Medulla oblongata (tissue), 1 donor: ENCODE data around the gene MUC22.

Source experiments
- DNase-seq: peaks from one replicate; pipeline ENCODE4 v3.0.0-alpha.2; 2015; ENCODE audit errors: extremely low spot score

Gene MUC22

GRCh38 chr6:31010393-31011060 is at the start of gene MUC22:
MUC22 (plus strand) TSS chr6:31010474; CDS start chr6:31010707, 233 bp downstream.
- no peak for DNase-seq

- peak; percentile 9 for DNase-seq
Measured at GRCh38 chr6:30960907-30961673, 49.2 kb upstream of the MUC22 start.

DNA sequence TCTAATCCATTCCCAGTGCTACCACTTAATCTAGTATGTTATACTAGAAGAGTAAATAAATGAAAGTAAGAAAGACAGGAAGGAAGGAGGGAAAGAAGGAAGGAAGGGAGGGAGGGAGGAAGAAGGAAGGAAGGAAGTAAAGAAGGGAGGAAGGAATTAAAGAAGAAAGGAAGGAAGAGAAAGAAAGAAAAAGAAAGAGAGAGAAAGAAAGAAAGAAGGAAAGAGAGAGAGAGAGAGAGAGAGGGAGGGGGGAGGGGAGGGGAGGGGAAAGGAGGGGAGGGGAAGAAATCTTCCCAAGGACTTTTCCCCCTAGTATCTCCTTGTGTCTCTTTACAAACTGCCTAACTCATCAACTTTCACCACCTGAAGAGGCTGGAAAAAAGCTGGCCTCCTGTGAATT is 47.6 kb upstream of the MUC22 start:
- no peak for DNase-seq

DNA sequence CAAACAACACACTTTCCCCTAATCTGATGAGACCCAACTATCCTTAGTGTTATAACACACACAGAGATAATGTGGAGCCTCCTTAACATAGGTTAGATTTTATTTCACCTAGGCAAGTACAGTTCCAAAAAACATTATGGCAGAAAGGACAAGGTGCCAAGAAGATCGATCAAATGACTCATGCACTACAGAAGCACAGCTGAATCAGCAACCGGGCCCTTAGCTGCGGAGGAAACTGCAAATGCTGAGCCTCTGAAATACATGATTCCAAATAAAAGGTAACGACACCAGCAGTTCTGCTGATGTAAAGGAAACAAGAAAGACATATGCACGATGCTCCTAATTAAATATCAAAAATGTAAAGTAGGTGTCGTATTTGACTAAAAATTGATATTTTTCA is 46.6 kb upstream of the MUC22 start:
- no peak for DNase-seq

GRCh38 chr6:30964075-30964474 is 46.2 kb upstream of the MUC22 start:
- DNase-seq, result no peak

- no peak for DNase-seq
Measured at GRCh38 chr6:30965140-30965601, 45.1 kb upstream of the MUC22 start.

- no peak for DNase-seq
Measured at GRCh38 chr6:30966154-30966553, 44.1 kb upstream of the MUC22 start.

DNA sequence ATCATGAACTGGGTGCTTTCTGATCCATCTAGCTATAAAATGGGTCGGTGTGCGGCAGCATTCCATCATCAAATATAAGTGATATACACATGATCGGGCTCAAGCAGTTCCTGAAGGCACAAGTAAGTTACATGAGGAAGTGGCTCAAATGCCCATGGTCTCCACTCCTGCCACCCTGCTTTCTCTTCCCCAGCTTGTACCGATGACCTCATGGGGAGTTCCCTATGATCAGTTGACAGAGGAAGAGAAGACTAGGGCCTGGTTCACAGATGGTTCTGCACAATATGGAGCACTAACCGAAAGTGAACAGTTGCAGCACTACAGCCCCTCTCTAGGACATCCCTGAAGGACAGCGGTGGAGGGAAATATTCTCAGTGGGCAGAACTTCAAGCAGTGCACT is 41.1 kb upstream of the MUC22 start:
- DNase-seq, result peak; percentile 69

DNA sequence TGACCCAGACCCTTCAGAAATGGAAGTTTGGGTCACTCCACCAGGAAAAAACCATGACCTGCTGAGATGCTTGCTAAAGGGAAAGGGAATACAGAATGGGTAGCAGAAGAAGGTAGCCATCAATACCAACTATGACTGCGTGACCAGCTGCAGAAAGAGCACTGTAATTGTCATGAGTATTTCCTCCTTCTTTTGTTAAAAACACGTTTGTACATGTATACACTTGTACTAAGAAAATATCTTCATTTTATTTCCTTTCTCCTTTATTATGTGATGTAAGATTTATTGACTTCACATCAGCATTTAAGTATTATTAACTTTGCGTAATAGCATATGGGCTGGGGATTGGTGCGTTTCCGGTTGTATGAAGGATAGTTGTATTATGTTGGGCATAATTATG is 39.3 kb upstream of the MUC22 start:
- no peak for DNase-seq

GRCh38 chr6:30972816-30973215 is 37.5 kb upstream of the MUC22 start:
- no peak for DNase-seq

- DNase-seq, result no peak
Measured at GRCh38 chr6:30974490-30975252, 35.6 kb upstream of the MUC22 start.

- DNase-seq, result no peak
Measured at GRCh38 chr6:30979141-30979540, 31.1 kb upstream of the MUC22 start.

DNA sequence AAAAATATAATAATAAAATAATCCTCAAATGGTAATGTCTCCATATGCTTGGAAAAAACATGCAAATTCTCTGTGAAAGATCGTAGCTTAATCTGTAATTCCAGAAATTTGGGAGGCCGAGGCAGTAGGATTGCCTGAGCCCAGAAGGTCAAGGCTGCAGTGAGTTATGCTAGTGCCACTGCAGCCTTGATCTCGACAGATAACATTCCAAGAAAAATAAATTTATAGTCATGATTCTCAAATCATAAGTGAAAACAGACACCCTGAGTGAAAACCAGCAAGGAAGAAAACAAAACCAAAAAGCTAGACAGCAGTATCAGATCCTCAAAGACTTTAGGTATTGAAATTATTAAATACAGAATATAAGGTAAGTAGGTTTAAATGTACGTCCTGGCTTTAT is 30.6 kb upstream of the MUC22 start:
- no peak for DNase-seq

DNA sequence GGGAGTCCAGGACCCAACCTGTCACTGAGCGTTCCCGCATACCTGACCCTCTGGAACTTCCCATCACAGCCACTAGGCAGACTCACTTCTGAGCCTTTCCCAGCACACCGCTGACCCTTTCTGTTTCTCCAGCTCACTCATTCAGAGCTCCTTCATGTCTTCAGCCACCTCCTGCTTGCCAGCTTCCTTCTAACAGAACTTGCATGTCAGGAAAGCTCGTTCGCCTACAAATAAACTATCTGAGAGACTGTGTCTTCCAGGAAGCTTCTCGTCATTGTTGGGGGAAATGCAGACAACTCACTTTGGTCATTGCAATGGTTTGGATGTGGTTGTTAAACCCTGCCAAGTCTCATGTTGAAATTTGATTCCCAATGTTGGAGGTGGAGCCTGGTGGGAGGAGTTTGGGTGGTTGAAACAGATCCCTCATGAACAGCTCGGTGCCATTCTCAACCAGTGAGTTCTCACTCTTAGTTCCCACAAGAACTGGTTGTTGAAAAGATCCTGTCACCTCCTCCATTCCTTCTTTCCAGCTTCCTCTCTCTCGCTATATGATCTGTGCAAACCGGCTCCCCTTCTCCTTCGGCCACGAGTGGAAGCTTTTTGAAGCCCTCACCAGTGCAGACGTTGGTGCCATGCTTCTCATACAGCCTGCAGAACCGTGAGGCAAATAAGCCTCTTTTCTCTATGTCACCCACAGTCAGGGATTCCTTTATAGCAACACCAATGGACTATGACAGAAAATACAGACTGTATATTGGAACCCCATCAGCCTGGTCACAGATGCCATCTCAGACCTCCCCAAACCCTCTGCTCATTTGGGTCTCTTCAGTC is 28.1 kb upstream of the MUC22 start:
- DNase-seq, result peak; percentile 22

GRCh38 chr6:30983439-30983838 is 26.8 kb upstream of the MUC22 start, which contains the start of gene MUC21:
MUC21 (plus strand) TSS chr6:30983718; CDS start chr6:30983959, 241 bp downstream.
- no peak for DNase-seq

DNA sequence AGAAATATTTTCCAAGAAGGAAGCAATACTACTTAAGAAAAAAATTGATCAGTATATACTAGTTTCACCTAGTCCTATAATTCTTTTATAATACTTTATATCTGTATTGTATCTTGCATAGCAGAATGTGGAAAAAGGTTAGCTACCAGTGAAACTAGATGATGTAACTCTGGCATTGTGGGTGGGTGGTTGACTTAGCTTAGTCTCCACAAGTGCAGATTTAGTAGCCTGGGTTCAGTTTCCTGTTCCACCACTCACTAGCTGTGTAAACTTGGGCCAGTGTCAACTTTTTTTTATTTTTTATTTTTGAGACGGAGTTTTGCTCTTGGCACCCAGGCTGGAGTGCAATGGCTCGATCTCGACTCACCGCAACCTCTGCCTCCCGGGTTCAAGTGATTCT is 24.8 kb upstream of the MUC22 start:
- DNase-seq, result peak; percentile 11

- no peak for DNase-seq
Measured at GRCh38 chr6:30987304-30987703, 23.0 kb upstream of the MUC22 start.

DNA sequence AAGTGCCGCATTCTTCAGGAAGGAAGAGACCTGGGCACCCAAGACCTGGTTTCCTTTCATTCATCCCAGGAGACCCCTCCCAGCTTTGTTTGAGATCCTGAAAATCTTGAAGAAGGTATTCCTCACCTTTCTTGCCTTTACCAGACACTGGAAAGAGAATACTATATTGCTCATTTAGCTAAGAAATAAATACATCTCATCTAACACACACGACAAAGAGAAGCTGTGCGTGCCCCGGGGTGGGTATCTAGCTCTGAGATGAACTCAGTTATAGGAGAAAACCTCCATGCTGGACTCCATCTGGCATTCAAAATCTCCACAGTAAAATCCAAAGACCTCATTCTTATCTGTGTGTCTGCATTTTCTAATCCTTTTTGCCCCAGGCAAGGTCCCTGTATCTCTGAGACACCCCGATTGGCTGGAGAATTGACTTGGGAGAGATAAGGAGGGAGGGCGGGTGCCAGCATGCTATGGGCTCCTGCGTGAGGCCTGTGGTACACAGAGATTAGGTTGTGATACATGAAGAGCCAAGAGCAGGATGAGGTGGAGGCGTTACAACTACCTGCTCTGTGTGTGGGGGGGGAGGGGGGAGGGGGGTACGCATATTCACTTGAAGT is 22.0 kb upstream of the MUC22 start:
- DNase-seq, result no peak

- peak; percentile 47 for DNase-seq
Measured at GRCh38 chr6:30990422-30991086, 19.7 kb upstream of the MUC22 start.

GRCh38 chr6:30991891-30992290 is 18.4 kb upstream of the MUC22 start:
- DNase-seq, result no peak

- no peak for DNase-seq
Measured at GRCh38 chr6:30997301-30997700, 13.0 kb upstream of the MUC22 start.
